Measurements from ENCODE around the gene MAP4K1. TPM values are rescaled to one million over a fixed set of nuclear protein-coding genes. Genes with fewer than 3 reads are reported as not detected.

Gene MAP4K1
- 0.13 TPM in 1 of 2 replicates, not detected in the other for total RNA-seq

DNA sequence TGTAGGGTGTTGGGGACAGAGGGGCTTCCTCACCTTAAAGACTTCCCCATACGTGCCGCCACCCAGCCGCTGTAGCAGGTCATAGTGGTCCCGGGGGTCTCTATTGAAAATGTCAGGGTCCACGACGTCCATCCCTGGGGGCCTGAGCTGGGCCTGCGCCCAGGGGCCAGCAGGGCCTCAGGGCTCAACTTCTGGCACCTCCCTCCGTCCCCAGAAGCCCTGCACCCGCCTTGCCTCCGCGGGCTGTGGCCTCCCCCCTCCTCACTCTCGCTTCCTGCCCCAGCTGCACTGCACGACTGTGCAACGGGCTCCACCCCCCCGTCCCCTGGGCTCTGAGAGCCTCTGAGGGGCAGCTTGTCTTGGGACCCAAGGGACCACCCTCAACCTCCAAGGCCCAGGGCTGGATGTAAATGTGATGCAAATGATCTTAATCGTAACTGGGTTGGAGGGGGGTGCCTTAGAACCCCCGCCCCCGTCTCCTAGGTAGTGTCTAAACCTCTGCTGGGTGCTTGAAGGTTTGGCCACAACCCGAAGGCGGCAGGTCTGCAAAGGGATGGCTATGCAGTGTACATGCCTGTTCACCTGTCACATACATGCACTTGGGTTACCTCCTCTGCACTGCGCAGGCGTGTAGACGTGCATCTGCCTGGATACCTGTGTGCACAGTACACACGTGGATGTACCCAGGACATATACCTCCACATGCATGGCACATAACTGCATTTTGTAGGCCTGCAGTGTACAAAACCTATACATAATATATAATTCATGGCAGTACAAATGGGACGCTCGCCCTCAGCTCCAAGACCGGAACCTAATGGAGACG, at the start of gene MAP4K1:
Gene MAP4K1, minus strand, starts transcription at position 190 of the 826 bp plus-strand sequence. Its CDS starts 58 bp downstream, at position 132.
- DNase-seq (ENCODE audit: low read depth in 2 of 2) = no peak

GRCh38 chr19:38666663-38667511, 49.1 kb upstream of the MAP4K1 start:
- peak in 1 of 2 donors; percentile 90 for DNase-seq (ENCODE audit: low read depth in 2 of 2)

- peak; percentile 86 to 88 for DNase-seq (ENCODE audit: low read depth in 2 of 2)
These were observed 48.4 kb upstream of the MAP4K1 start for GRCh38 chr19:38665950-38666662.

DNA sequence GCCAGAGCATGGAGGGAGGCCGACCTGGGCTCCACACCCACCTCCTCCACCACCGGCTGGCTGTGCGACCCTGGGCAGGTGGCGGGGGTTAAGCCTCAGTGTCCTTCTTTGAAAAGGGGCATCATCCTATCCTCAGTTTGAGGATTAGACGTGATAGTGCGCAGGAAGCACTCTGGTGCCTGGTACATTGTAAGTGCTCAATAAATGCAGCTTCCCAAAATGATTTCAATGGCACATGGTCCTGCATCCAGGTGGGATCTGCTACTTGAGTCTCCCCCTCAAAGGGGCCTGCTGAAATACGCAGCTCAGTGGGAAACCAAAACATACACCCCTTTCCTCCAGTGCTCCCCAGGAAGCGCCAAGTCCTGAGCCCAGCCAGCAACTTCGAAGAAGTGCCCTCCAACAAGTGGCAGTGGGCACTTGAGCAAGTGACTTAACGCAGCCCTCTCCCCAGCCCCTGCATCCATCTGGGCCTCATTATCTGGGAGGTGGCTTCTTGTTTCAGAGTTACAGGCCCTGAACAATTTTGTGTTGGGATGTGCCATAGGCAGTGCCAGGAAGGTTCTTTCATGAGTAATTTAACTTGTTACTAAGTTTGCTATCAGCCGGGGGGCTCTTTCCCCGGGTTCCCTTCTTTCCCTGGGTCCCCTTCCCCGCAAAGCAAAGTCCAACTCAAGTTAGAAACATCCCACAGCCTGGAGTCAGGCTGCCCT, 47.6 kb upstream of the MAP4K1 start:
- DNase-seq (ENCODE audit: low read depth in 2 of 2) = no peak

DNA sequence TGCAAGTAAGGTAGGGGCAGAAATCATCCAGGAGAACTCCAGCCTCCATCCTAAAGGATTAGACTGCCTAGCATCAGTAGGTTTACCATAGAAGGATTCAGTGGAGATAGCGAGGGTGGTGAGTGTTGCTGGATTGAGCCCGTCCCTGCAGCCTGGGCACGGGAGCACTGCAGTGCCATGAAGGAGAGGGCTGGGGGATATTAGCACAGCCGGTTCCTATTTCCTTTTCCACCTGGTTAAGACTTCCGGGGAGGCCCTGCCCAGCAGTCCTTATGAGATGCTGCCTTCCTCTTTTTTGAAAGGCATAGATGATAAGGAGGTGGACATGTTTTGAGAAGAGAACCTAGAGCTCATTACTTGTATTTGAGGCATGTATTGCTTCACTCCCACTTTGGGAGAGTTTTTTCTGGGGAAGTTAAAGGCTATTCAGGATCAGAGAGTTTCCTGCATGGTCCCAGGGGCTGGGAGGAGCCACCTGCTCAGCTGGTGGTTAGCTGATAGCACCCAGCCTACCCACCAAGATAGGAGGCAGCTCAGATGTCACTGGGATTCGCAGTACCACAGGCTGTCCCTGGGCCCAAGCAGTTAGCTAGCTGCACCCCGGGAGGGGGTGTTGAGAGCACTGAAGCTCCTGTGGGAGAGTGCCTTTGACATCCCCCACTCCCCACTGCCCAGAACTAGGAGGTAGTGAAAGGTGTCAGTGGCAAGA, 46.9 kb upstream of the MAP4K1 start:
- no peak for DNase-seq (ENCODE audit: low read depth in 2 of 2)

DNA sequence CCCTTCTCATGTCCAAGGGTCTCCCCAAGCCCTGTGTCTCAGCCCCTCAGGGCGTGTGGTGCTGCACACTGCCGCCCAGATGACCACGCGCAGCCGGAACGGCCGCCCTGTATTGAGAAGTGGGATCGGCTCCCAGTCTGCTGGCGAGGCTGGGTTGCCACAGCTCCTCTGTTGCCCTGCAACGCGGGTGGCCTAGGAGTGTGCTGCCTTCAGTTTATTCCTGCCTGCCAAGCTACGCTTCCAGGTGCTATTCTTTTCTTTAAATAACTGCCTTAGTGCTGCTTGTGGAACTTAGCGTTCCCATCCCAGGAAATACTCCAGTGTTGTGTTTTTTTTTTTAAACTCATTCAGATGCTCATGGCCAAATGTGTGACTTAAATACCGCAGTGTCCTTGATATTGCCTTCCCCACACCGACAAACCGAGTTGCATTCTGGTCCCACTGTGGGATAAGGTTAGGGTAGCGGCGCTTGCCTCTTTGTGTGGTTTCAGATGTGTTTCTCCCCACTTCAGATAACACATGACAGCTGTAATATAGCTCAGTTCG, 46.3 kb upstream of the MAP4K1 start:
- DNase-seq (ENCODE audit: low read depth in 2 of 2) = no peak

- DNase-seq (ENCODE audit: low read depth in 2 of 2) = no peak
These were observed 45.5 kb upstream of the MAP4K1 start for GRCh38 chr19:38663156-38663651.

- no peak for DNase-seq (ENCODE audit: low read depth in 2 of 2)
These were observed 44.9 kb upstream of the MAP4K1 start for GRCh38 chr19:38662537-38663155.

GRCh38 chr19:38661996-38662395, 44.2 kb upstream of the MAP4K1 start:
- no peak for DNase-seq (ENCODE audit: low read depth in 2 of 2)

DNA sequence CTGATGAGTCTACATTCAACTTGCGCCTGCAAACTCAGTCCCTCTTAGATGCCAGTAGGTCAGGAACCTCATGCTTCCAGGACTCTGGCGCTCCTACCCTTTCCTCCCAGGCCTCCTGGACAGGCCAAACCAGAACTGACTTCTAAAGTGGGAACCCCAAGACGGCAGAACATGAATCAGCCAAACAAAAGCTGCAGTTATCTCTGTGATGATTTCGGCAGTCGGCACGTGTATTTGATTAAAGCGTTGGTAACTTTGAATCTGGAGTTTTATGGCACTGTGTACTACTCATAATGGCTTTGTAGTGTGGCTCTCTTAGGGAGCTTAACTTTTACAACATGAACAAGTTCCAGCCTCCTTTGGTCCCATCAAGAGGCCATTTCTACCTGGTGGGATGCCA, 43.4 kb upstream of the MAP4K1 start:
- DNase-seq (ENCODE audit: low read depth in 2 of 2) = no peak

GRCh38 chr19:38660724-38661123, 43.0 kb upstream of the MAP4K1 start:
- no peak for DNase-seq (ENCODE audit: low read depth in 2 of 2)

DNA sequence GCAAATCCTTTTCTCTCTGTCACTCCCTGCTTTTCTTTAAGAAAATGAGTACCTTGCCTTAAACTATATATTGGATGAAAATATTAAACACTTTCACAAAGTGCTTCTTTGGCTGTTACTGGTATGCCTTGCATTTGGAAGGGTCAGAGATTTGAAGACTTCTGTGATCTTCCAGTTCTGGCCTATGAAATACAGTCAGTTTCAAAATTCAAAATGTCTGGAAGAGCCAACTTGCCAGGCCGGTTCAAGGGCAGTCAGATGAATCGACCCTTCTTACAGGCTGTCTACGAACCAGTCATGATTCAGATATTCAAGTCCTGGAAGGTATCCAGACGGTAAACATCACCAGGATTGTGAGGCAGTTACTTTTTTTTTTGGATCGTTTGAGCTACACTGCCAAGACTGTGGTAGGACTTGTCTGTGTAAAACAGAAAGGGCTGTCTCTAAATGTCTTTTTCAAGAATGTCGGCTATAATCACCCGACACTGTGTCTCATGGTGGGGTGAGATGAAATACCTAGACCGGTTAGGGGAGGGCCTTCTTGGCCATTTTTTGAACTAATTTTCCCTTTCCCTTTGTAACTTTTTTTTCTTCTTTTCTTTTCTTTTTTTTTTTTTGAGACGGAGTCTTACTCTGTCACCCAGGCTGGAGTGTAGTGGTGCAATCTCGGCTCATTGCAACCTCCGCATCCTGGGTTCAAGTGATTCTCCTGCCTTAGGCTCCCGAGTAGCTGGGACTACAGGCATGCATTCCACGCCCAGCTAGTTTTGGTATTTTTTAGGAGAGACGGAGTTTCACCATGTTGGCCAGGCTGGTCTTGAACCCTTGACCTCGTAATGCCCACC, 40.9 kb upstream of the MAP4K1 start:
- DNase-seq (ENCODE audit: low read depth in 2 of 2) = peak; percentile 66 to 97

DNA sequence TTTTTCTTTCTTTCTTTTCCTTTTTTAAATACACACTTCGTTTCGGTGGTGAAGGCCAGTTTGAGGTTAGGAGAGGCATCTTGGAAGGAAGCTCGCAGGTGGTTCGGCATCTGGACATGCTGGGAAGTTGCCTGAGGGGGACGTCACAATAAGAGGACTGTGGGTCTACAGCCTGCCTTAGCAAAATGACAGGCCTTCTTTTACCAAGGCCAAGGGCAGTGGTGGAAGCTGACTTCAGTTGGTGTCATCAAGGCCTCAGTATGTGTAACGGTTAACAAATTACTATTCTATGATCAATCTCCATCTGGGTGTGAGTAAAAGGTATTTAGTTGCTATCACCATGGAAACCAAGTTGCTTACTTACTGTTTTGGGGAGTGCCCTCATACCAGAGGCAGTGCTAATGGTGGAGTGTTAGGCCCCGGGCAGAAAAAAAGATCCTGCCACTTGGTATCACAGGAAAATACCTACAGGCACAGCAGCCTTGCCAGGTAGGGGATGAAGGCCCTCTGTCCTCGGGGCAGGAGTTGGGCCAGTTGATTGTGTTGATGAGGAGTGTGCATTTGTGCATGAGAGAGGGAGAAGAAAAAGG, 40.0 kb upstream of the MAP4K1 start:
- DNase-seq (ENCODE audit: low read depth in 2 of 2) = no peak

GRCh38 chr19:38656171-38656981, 38.6 kb upstream of the MAP4K1 start:
- no peak for DNase-seq (ENCODE audit: low read depth in 2 of 2)

DNA sequence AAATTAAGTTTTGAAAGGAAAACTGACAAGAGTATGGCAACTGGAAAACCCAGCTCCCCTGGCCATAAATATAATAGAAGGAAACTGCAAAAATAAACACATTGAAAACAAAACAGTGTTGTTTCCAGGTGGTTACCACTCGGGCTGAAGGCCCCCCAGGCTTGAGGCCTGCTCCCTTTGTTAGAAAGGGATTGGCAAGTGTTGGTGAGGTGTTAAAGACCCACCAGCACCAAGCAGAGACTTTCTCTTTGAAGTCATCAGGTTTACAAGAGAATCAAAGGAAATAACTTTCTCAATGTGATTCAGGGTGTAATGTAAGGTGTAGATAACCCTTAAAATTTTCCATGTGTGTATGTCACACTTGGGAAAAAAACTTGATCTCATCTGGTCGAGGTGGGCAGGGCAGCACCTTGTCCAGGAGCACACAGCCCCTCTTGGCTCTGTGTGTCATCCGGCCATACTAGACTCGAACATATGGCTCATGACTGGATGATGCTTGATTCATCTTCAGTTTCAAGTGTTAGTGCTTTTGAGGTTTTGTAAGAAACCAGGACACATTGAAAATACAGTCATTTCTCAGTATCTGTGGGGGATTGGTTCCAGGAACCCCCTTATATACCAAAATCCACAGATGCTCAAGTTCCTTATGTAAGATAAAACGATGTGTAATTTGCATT, 37.5 kb upstream of the MAP4K1 start:
- DNase-seq (ENCODE audit: low read depth in 2 of 2) = peak in 1 of 2 donors; percentile 58

DNA sequence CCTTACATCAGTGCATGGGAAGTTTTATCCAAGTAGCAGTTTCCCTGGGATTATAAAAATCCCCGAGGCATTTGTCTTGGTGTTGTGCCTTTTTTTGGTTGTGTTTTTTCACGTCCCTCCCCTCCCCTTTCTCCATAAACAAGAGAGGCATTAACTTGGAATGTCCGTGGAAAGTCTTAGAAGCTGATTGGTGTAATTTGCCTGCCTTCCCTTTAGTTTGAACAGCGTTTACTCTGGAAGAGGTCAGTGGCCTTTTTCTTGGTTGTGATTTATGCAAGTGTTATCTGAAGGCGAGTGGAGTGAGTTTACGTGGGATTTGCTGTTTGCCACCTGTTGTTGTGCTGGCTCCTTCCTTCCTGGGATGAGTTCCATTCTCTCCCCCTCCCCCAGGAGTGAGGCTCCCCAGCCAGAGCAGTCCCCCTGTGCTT, 36.9 kb upstream of the MAP4K1 start:
- DNase-seq (ENCODE audit: low read depth in 2 of 2) = peak in 1 of 2 donors; percentile 71
